H9 (cell line): ENCODE results near the gene MRC2. TPM values are rescaled to one million over a fixed set of nuclear protein-coding genes. Genes with fewer than 3 reads are reported as not detected.

Experiments used
- DNase-seq: peaks from one replicate; pipeline ENCODE4 v3.0.0-alpha.2; 2017
- H2AFZ ChIP-seq: one replicate; pipeline ENCODE4 v1.6.1; 2013; ENCODE audit warnings: mild to moderate bottlenecking, low read length, control low read depth, moderate library complexity
- H2AK5ac ChIP-seq: 2 replicates; pipeline ENCODE4 v1.6.1; 2013; ENCODE audit warnings: low read length, control low read depth, mixed read lengths; ENCODE audit not compliant: insufficient read length
- H2BK120ac ChIP-seq: one replicate; pipeline ENCODE4 v1.6.1; 2013; ENCODE audit warnings: low read depth, mild to moderate bottlenecking, low read length, control low read depth, inconsistent platforms; ENCODE audit not compliant: poor library complexity, severe bottlenecking
- H2BK12ac ChIP-seq: 2 replicates; pipeline ENCODE4 v1.6.1; 2013; ENCODE audit warnings: low read length, control low read depth, mixed read lengths, low read depth; ENCODE audit not compliant: insufficient read length
- H2BK15ac ChIP-seq: 2 replicates; pipeline ENCODE4 v1.6.1; 2013; ENCODE audit warnings: low read depth, low read length, control low read depth
- H2BK20ac ChIP-seq: one replicate; pipeline ENCODE4 v1.6.1; 2013; ENCODE audit warnings: low read depth, mild to moderate bottlenecking, low read length, control low read depth, inconsistent platforms; ENCODE audit not compliant: poor library complexity, severe bottlenecking
- H2BK5ac ChIP-seq: 2 replicates; pipeline ENCODE4 v1.6.1; 2013; ENCODE audit warnings: low read length, control low read depth, mixed read lengths; ENCODE audit not compliant: insufficient read length
- H3K14ac ChIP-seq: 2 replicates; pipeline ENCODE4 v1.6.1; 2013; ENCODE audit warnings: low read length, control low read depth; ENCODE audit not compliant: insufficient read depth
- H3K18ac ChIP-seq: 2 replicates; pipeline ENCODE4 v1.6.1; 2013; ENCODE audit warnings: low read depth, mild to moderate bottlenecking, mixed read lengths, low read length, control low read depth; ENCODE audit not compliant: insufficient read length
- H3K23ac ChIP-seq: 2 replicates; pipeline ENCODE4 v1.6.1; 2013; ENCODE audit warnings: low read length, control low read depth, mixed read lengths, low read depth; ENCODE audit not compliant: insufficient read length
- H3K23me2 ChIP-seq: 2 replicates; pipeline ENCODE4 v1.6.1; 2013; ENCODE audit warnings: low read depth, mild to moderate bottlenecking, mixed read lengths, low read length, control low read depth; ENCODE audit not compliant: insufficient read length, poor library complexity, severe bottlenecking
- H3K27ac ChIP-seq: 2 replicates; pipeline ENCODE4 v1.5.1; 2013; ENCODE audit warnings: low read length, control low read depth, mixed read lengths, low read depth; ENCODE audit not compliant: insufficient read length
- H3K27me3 ChIP-seq: 2 replicates; pipeline ENCODE4 v1.6.1; 2013; ENCODE audit warnings: low read length, control low read depth, inconsistent platforms; ENCODE audit not compliant: insufficient read depth
- H3K4ac ChIP-seq: 2 replicates; pipeline ENCODE4 v1.6.1; 2013; ENCODE audit warnings: low read depth, mild to moderate bottlenecking, control low read depth, inconsistent platforms, low read length, moderate library complexity
- H3K4me1 ChIP-seq: 2 replicates; pipeline ENCODE4 v1.6.1; 2013; ENCODE audit warnings: low read length, control low read depth, inconsistent platforms; ENCODE audit not compliant: insufficient read depth
- H3K4me2 ChIP-seq: 2 replicates; pipeline ENCODE4 v1.6.1; 2013; ENCODE audit warnings: low read length, control low read depth, mixed read lengths; ENCODE audit not compliant: insufficient read length, insufficient read depth
- H3K56ac ChIP-seq: 2 replicates; pipeline ENCODE4 v1.6.1; 2013; ENCODE audit warnings: low read depth, mild to moderate bottlenecking, mixed read lengths, low read length, control low read depth; ENCODE audit not compliant: insufficient read length
- H3K79me1 ChIP-seq: 2 replicates; pipeline ENCODE4 v1.6.1; 2013; ENCODE audit warnings: low read depth, mild to moderate bottlenecking, moderate library complexity, low read length, control low read depth, inconsistent platforms; ENCODE audit not compliant: insufficient read depth, poor library complexity, severe bottlenecking
- H3K79me2 ChIP-seq: 2 replicates; pipeline ENCODE4 v1.6.1; 2013; ENCODE audit warnings: low read length, control low read depth, inconsistent platforms; ENCODE audit not compliant: insufficient read depth
- H3K9ac ChIP-seq: 2 replicates; pipeline ENCODE4 v1.6.1; 2013; ENCODE audit warnings: low read length, control low read depth, mixed read lengths; ENCODE audit not compliant: insufficient read length; ENCODE audit errors: extremely low read depth
- H3K9me3 ChIP-seq: one replicate; pipeline ENCODE4 v1.6.1; 2013; ENCODE audit warnings: low read depth, low read length, inconsistent platforms; ENCODE audit not compliant: control insufficient read depth
- H3T11ph ChIP-seq: one replicate; pipeline ENCODE4 v1.6.1; 2013; ENCODE audit warnings: mild to moderate bottlenecking, low read length, control low read depth, inconsistent platforms
- H4K20me1 ChIP-seq: one replicate; pipeline ENCODE4 v1.6.1; 2013; ENCODE audit not compliant: control insufficient read depth, insufficient read length, insufficient read depth
- H4K5ac ChIP-seq: 2 replicates; pipeline ENCODE4 v1.6.1; 2013; ENCODE audit warnings: low read depth, mild to moderate bottlenecking, mixed read lengths, low read length, control low read depth; ENCODE audit not compliant: insufficient read length
- H4K8ac ChIP-seq: replicated peaks from 2 replicates; pipeline ENCODE4 v1.6.1; 2013; ENCODE audit warnings: low read length, control low read depth, mixed read lengths, low read depth; ENCODE audit not compliant: insufficient read length
- H4K91ac ChIP-seq: 2 replicates; pipeline ENCODE4 v1.6.1; 2013; ENCODE audit warnings: low read depth, mild to moderate bottlenecking, moderate library complexity, mixed read lengths, low read length, control low read depth; ENCODE audit not compliant: insufficient read length
- H3K27ac Mint-ChIP-seq, 3 experiments: 2 replicates in 2 of 3; 3 replicates in 1 of 3; pipeline ENCODE4 v1.8.0; 2020 to 2021; ENCODE audit warnings: mixed read lengths in 3 of 3, mild to moderate bottlenecking in 1 of 3, moderate library complexity in 1 of 3
- H3K27me3 Mint-ChIP-seq: 2 replicates; pipeline ENCODE4 v1.8.0; 2021; ENCODE audit warnings: low read depth, mild to moderate bottlenecking, moderate library complexity, mixed read lengths
- H3K36me3 Mint-ChIP-seq, 3 experiments: 2 replicates in 2 of 3; 3 replicates in 1 of 3; pipeline ENCODE4 v1.8.0; 2020 to 2021; ENCODE audit warnings: low read depth in 3 of 3, mixed read lengths in 3 of 3; ENCODE audit not compliant: insufficient read depth in 1 of 3
- H3K4me1 Mint-ChIP-seq, 2 experiments: 2 replicates each; pipeline ENCODE4 v1.8.0; 2020; ENCODE audit warnings: mixed read lengths in 2 of 2
- H3K4me3 Mint-ChIP-seq, 2 experiments: 2 replicates in 1 of 2; 3 replicates in 1 of 2; pipeline ENCODE4 v1.8.0; 2020 to 2021; ENCODE audit warnings: mild to moderate bottlenecking in 2 of 2, mixed read lengths in 2 of 2, moderate library complexity in 1 of 2
- H3K9me3 Mint-ChIP-seq, 2 experiments: 2 replicates in 1 of 2; 3 replicates in 1 of 2; pipeline ENCODE4 v1.8.0; 2020; ENCODE audit warnings: mild to moderate bottlenecking in 2 of 2, mixed read lengths in 2 of 2, moderate library complexity in 1 of 2
- CTCF ChIP-seq: fragments of 200-600 bp; sonication (generic); conservative IDR thresholded peaks from 3 replicates; pipeline ENCODE4 v1.8.0; 2021; ENCODE audit warnings: antibody characterized with exemption, mild to moderate bottlenecking
- WGBS: extraction: QIAGEN DNeasy Blood & Tissue Kit; methylation state at CpG from one replicate; pipeline ENCODE4 v1.1.7; 2013; ENCODE audit warnings: missing lambda C conversion rate, low lambda C conversion rate, mixed read lengths; ENCODE audit not compliant: insufficient read length; ENCODE audit errors: extremely low coverage; 5-methylcytosine and 5-hydroxymethylcytosine counted together
- total RNA-seq: library from RNA; stranded (reverse); gene quantifications from 2 replicates; pipeline ENCODE4 v1.2.1, GENCODE V29; 2021

Gene MRC2
- total RNA-seq, 1 experiment from 2014 or later = 18.7 TPM

GRCh38 chr17:62718429-62718828, 91.0 kb downstream of the MRC2 start:
- H2BK120ac ChIP-seq = no peak overlapping the region
- H2BK15ac ChIP-seq = no peak overlapping the region
- H3K27ac ChIP-seq = no peak overlapping the region
- no peaks in the 10 kb centered on the region for H4K20me1 ChIP-seq
- Mint-ChIP-seq H3K4me1 (peaks cover 12 to 13% of the 10 kb centered on the region in 2 experiments), H3K4me3 (no peak overlapping the region), H3K27ac (no peak overlapping the region), H3K9me3 (no peaks in the 10 kb centered on the region), H3K36me3 (no peaks in the 10 kb centered on the region), H3K27me3 (peaks cover 4% of the 10 kb centered on the region)
- H3K79me1 ChIP-seq = no peaks in the 10 kb centered on the region
- no peak overlapping the region for H3K4ac ChIP-seq
- H2BK12ac ChIP-seq = no peak overlapping the region
- H3K79me2 ChIP-seq = no peaks in the 10 kb centered on the region
- H3K14ac ChIP-seq = no peak overlapping the region
- TF ChIP-seq CTCF = no peak
- no peak overlapping the region for H2BK20ac ChIP-seq
- no peak overlapping the region for H3K4me2 ChIP-seq
- H2AFZ ChIP-seq = no peak overlapping the region
- H3K9ac ChIP-seq = no peak overlapping the region
- H2AK5ac ChIP-seq = no peak overlapping the region
- peak; percentile 21 for DNase-seq
- no peak overlapping the region for H4K5ac ChIP-seq
- no peaks in the 10 kb centered on the region for H3K27me3 ChIP-seq
- no peaks in the 10 kb centered on the region for H3K9me3 ChIP-seq
- no peak overlapping the region for H3K23ac ChIP-seq
- no peaks in the 10 kb centered on the region for H3K23me2 ChIP-seq
- no peak overlapping the region for H4K91ac ChIP-seq
- no peak overlapping the region for H3T11ph ChIP-seq
- no peak overlapping the region for H3K56ac ChIP-seq
- H2BK5ac ChIP-seq = no peak overlapping the region
- H3K4me1 ChIP-seq = peaks cover 3% of the 10 kb centered on the region; the same call in 1 of the 2 replicates
- no CpG with 5 or more reads among the region's 11 CpGs for WGBS
- no peak overlapping the region for H3K18ac ChIP-seq
- H4K8ac ChIP-seq = no peak overlapping the region
